ENCODE measurements around the gene AUH.

AUH gene

GRCh38 chr9:91243029-91243428, 118.7 kb downstream of the AUH start:
- no peak overlapping the region for H3K4me3 ChIP-seq (ENCODE audit: low read depth in 1 of 2, low read length in 2 of 2)
- no peaks in the 10 kb centered on the region for H3K27me3 ChIP-seq (ENCODE audit: control insufficient read depth in 1 of 2, insufficient read depth in 2 of 2, low read length in 2 of 2)
- no peak overlapping the region for H3K27ac ChIP-seq (ENCODE audit: low read depth, low read length)
- peaks cover 12% of the 10 kb centered on the region in 2 donors for H3K4me1 ChIP-seq (ENCODE audit: control insufficient read depth in 1 of 2, insufficient read depth in 2 of 2, low read length in 2 of 2)
- H3K36me3 ChIP-seq (ENCODE audit: control insufficient read depth in 1 of 2, insufficient read depth in 2 of 2, low read length in 2 of 2), result no peaks in the 10 kb centered on the region
- H3K9me3 ChIP-seq (ENCODE audit: control insufficient read depth in 1 of 2, low read length in 2 of 2), result no peaks in the 10 kb centered on the region
- no peak overlapping the region for H3K9ac ChIP-seq (ENCODE audit: low read depth in 1 of 2, low read length in 2 of 2)

DNA sequence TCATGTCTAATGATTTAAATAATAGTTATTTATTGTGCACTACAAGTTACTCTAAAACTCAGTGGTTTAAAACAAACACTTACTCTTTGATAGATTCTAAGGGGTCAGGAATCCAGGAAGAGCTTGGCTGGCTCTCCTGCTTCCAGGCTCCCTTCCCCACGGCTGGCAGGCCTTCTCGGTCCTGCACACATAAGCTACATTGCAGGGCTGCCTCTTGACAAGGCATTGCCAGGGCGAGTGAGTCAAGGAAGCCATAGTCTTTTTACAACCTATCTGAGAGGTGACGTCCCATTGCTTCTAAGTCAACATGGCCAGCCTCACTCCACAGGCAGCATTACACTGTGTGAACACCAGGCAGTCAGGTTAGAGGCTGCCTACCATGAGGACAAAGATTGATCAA, 119.8 kb downstream of the AUH start:
- no peak overlapping the region for H3K4me3 ChIP-seq (ENCODE audit: low read depth in 1 of 2, low read length in 2 of 2)
- H3K27ac ChIP-seq (ENCODE audit: low read depth, low read length), result no peak overlapping the region
- no peaks in the 10 kb centered on the region for H3K27me3 ChIP-seq (ENCODE audit: control insufficient read depth in 1 of 2, insufficient read depth in 2 of 2, low read length in 2 of 2)
- H3K4me1 ChIP-seq (ENCODE audit: control insufficient read depth in 1 of 2, insufficient read depth in 2 of 2, low read length in 2 of 2), result peaks cover 12% of the 10 kb centered on the region in 2 donors
- H3K36me3 ChIP-seq (ENCODE audit: control insufficient read depth in 1 of 2, insufficient read depth in 2 of 2, low read length in 2 of 2), result no peaks in the 10 kb centered on the region
- no peaks in the 10 kb centered on the region for H3K9me3 ChIP-seq (ENCODE audit: control insufficient read depth in 1 of 2, low read length in 2 of 2)
- no peak overlapping the region for H3K9ac ChIP-seq (ENCODE audit: low read depth in 1 of 2, low read length in 2 of 2)

DNA sequence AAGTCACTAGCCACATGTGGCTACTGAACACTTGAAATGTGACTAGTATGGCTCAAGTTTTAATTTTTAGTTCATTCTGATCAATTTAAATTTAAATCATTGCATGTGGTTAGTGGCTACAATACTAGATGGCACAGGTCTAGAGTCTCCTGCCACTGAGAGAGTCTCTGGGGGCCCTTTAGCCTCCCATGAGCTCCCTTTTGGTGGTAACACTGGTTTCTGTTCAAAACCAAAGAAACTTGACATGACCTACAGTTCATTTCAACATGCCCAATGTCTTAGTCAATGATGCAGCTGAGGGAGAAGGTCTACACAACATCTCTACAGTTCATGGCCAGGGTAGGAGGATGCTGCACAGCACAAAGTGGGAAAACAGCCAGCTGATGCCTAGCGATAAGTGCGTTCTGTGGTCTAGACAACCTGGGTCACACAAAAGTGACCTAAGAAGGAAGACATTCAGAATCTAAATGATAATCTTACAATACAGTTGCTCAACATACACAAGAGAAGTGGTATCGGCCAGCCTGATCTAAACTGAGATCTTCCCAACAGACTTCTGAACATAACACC, 121.0 kb downstream of the AUH start:
- Histone ChIP-seq H3K9ac (ENCODE audit: low read depth in 1 of 2, low read length in 2 of 2) (no peak overlapping the region), H3K4me1 (ENCODE audit: control insufficient read depth in 1 of 2, insufficient read depth in 2 of 2, low read length in 2 of 2) (peaks cover 2 to 5% of the 10 kb centered on the region in 2 donors), H3K27ac (ENCODE audit: low read depth, low read length) (no peak overlapping the region), H3K36me3 (ENCODE audit: control insufficient read depth in 1 of 2, insufficient read depth in 2 of 2, low read length in 2 of 2) (no peaks in the 10 kb centered on the region), H3K4me3 (ENCODE audit: low read depth in 1 of 2, low read length in 2 of 2) (no peak overlapping the region), H3K27me3 (ENCODE audit: control insufficient read depth in 1 of 2, insufficient read depth in 2 of 2, low read length in 2 of 2) (no peaks in the 10 kb centered on the region), H3K9me3 (ENCODE audit: control insufficient read depth in 1 of 2, low read length in 2 of 2) (no peaks in the 10 kb centered on the region)

- no peaks in the 10 kb centered on the region for H3K27me3 ChIP-seq (ENCODE audit: control insufficient read depth in 1 of 2, insufficient read depth in 2 of 2, low read length in 2 of 2)
- H3K9me3 ChIP-seq (ENCODE audit: control insufficient read depth in 1 of 2, low read length in 2 of 2), result no peaks in the 10 kb centered on the region
- H3K9ac ChIP-seq (ENCODE audit: low read depth in 1 of 2, low read length in 2 of 2), result no peak overlapping the region
- H3K27ac ChIP-seq (ENCODE audit: low read depth, low read length), result no peak overlapping the region
- no peak overlapping the region for H3K4me3 ChIP-seq (ENCODE audit: low read depth in 1 of 2, low read length in 2 of 2)
- no peaks in the 10 kb centered on the region for H3K36me3 ChIP-seq (ENCODE audit: control insufficient read depth in 1 of 2, insufficient read depth in 2 of 2, low read length in 2 of 2)
- H3K4me1 ChIP-seq (ENCODE audit: control insufficient read depth in 1 of 2, insufficient read depth in 2 of 2, low read length in 2 of 2), result no peaks in the 10 kb centered on the region
Observed at GRCh38 chr9:91239367-91240111, 122.2 kb downstream of the AUH start.

DNA sequence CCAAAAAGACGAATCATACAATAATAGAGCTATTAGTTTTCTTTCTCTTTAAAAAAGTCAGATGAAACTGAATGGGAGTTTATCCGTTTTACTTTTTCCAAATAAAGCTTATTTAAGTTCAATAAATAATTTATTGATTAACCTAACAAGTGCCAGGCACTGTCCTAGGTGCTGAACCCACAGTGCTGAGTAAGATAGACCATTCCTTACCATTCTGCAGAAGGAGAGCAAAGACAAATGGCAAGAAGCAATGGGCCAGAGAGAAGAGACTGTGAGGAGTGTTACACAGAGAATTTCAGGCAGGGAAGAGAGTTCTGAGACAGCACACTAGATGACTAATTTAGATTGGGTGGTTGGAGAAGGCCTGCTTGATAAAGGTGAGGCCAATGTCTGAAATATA, 127.2 kb downstream of the AUH start:
- Histone ChIP-seq H3K36me3 (ENCODE audit: control insufficient read depth in 1 of 2, insufficient read depth in 2 of 2, low read length in 2 of 2) (no peaks in the 10 kb centered on the region), H3K4me1 (ENCODE audit: control insufficient read depth in 1 of 2, insufficient read depth in 2 of 2, low read length in 2 of 2) (no peaks in the 10 kb centered on the region), H3K27me3 (ENCODE audit: control insufficient read depth in 1 of 2, insufficient read depth in 2 of 2, low read length in 2 of 2) (no peaks in the 10 kb centered on the region), H3K9me3 (ENCODE audit: control insufficient read depth in 1 of 2, low read length in 2 of 2) (no peaks in the 10 kb centered on the region), H3K4me3 (ENCODE audit: low read depth in 1 of 2, low read length in 2 of 2) (no peak overlapping the region), H3K27ac (ENCODE audit: low read depth, low read length) (no peak overlapping the region), H3K9ac (ENCODE audit: low read depth in 1 of 2, low read length in 2 of 2) (no peak overlapping the region)

DNA sequence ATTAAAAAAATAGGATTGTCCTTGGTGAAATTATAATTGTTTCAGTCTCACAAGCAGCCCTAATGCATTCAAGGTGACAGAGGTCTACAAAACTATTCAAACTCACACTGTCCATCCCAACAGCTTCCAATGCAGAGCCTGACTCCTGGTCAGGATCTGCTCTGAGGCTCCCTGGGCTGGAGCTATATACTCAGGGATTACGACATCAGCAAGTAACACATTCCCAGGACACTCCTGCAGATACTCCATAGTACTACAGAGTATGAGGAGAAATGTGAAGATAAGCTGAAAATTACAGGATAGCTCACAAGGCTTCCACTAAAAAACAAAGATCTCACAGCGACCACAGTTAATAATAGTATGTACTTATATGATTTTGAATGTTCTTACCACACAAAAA, 130.1 kb downstream of the AUH start:
- H3K9ac ChIP-seq (ENCODE audit: low read depth in 1 of 2, low read length in 2 of 2), result no peak overlapping the region
- no peaks in the 10 kb centered on the region for H3K9me3 ChIP-seq (ENCODE audit: control insufficient read depth in 1 of 2, low read length in 2 of 2)
- no peaks in the 10 kb centered on the region for H3K36me3 ChIP-seq (ENCODE audit: control insufficient read depth in 1 of 2, insufficient read depth in 2 of 2, low read length in 2 of 2)
- H3K27ac ChIP-seq (ENCODE audit: low read depth, low read length), result no peak overlapping the region
- H3K27me3 ChIP-seq (ENCODE audit: control insufficient read depth in 1 of 2, insufficient read depth in 2 of 2, low read length in 2 of 2), result no peaks in the 10 kb centered on the region
- no peak overlapping the region for H3K4me3 ChIP-seq (ENCODE audit: low read depth in 1 of 2, low read length in 2 of 2)
- no peaks in the 10 kb centered on the region for H3K4me1 ChIP-seq (ENCODE audit: control insufficient read depth in 1 of 2, insufficient read depth in 2 of 2, low read length in 2 of 2)

DNA sequence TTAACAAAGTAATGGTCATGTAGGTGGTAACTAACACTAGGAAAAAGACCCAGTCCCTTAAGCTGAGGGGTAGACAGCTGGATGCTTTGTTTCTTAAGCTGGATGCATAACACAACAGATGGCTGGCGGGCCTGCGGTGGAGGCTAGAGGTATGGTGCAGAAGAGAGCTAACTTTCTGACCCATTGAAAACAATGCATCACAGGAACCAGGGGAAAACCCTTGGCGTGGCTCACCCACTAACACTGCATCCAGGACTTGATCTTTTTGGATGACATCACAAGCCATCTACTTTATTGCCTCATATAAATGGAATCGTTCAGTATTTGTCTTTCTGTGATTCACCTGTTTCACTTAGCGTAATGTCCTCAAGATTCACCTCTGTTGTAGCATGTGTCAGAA, 138.7 kb downstream of the AUH start:
- Histone ChIP-seq H3K27ac (ENCODE audit: low read depth, low read length) (no peak overlapping the region), H3K9ac (ENCODE audit: low read depth in 1 of 2, low read length in 2 of 2) (no peak overlapping the region), H3K27me3 (ENCODE audit: control insufficient read depth in 1 of 2, insufficient read depth in 2 of 2, low read length in 2 of 2) (no peaks in the 10 kb centered on the region), H3K9me3 (ENCODE audit: control insufficient read depth in 1 of 2, low read length in 2 of 2) (no peaks in the 10 kb centered on the region), H3K4me1 (ENCODE audit: control insufficient read depth in 1 of 2, insufficient read depth in 2 of 2, low read length in 2 of 2) (no peaks in the 10 kb centered on the region), H3K4me3 (ENCODE audit: low read depth in 1 of 2, low read length in 2 of 2) (no peak overlapping the region), H3K36me3 (ENCODE audit: control insufficient read depth in 1 of 2, insufficient read depth in 2 of 2, low read length in 2 of 2) (peaks cover 3 to 13% of the 10 kb centered on the region in 2 donors)

GRCh38 chr9:91222457-91222856, 139.3 kb downstream of the AUH start:
- H3K27ac ChIP-seq (ENCODE audit: low read depth, low read length), result no peak overlapping the region
- no peak overlapping the region for H3K9ac ChIP-seq (ENCODE audit: low read depth in 1 of 2, low read length in 2 of 2)
- no peaks in the 10 kb centered on the region for H3K9me3 ChIP-seq (ENCODE audit: control insufficient read depth in 1 of 2, low read length in 2 of 2)
- H3K4me1 ChIP-seq (ENCODE audit: control insufficient read depth in 1 of 2, insufficient read depth in 2 of 2, low read length in 2 of 2), result no peaks in the 10 kb centered on the region
- no peak overlapping the region for H3K4me3 ChIP-seq (ENCODE audit: low read depth in 1 of 2, low read length in 2 of 2)
- peaks cover 3 to 13% of the 10 kb centered on the region in 2 donors for H3K36me3 ChIP-seq (ENCODE audit: control insufficient read depth in 1 of 2, insufficient read depth in 2 of 2, low read length in 2 of 2)
- H3K27me3 ChIP-seq (ENCODE audit: control insufficient read depth in 1 of 2, insufficient read depth in 2 of 2, low read length in 2 of 2), result no peaks in the 10 kb centered on the region

- no peak overlapping the region for H3K4me3 ChIP-seq (ENCODE audit: low read depth in 1 of 2, low read length in 2 of 2)
- no peak overlapping the region for H3K9ac ChIP-seq (ENCODE audit: low read depth in 1 of 2, low read length in 2 of 2)
- H3K27me3 ChIP-seq (ENCODE audit: control insufficient read depth in 1 of 2, insufficient read depth in 2 of 2, low read length in 2 of 2), result no peaks in the 10 kb centered on the region
- peaks cover 3 to 16% of the 10 kb centered on the region in 2 donors for H3K36me3 ChIP-seq (ENCODE audit: control insufficient read depth in 1 of 2, insufficient read depth in 2 of 2, low read length in 2 of 2)
- H3K9me3 ChIP-seq (ENCODE audit: control insufficient read depth in 1 of 2, low read length in 2 of 2), result no peaks in the 10 kb centered on the region
- H3K4me1 ChIP-seq (ENCODE audit: control insufficient read depth in 1 of 2, insufficient read depth in 2 of 2, low read length in 2 of 2), result no peaks in the 10 kb centered on the region
- no peak overlapping the region for H3K27ac ChIP-seq (ENCODE audit: low read depth, low read length)
Observed at GRCh38 chr9:91221332-91221731, 140.4 kb downstream of the AUH start.

DNA sequence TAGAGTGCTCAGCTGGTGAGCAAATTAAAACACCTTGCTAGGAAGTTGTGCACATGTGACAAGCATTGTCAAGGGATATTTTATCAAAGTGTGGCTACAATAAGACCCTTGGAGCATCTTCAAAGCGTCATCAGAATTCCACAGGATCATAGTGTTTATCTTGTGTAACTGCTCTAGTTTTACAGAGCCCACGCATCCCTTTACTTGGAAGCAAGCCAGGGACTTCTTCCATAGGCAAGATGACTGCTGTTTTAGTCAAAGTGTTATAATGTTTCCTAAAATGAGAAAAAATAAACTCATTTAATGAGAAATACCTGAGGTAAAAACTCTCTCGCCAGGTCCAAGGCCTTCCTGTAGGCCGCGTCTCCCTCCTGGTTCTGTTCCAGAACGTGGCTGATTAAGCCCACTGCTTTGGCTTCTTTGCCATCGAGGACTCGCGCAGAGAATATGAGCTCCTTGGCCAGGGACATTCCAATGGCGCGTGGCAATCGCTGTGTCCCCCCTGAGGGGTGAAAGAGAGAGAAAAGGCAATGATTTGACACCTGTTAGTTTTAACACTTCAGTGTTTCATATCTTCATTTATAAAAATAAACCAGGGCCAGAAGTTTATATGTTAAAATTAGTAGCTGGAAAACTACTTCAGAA, 141.1 kb downstream of the AUH start:
- no peak overlapping the region for H3K27ac ChIP-seq (ENCODE audit: low read depth, low read length)
- no peaks in the 10 kb centered on the region for H3K9me3 ChIP-seq (ENCODE audit: control insufficient read depth in 1 of 2, low read length in 2 of 2)
- no peak overlapping the region for H3K9ac ChIP-seq (ENCODE audit: low read depth in 1 of 2, low read length in 2 of 2)
- no peaks in the 10 kb centered on the region for H3K4me1 ChIP-seq (ENCODE audit: control insufficient read depth in 1 of 2, insufficient read depth in 2 of 2, low read length in 2 of 2)
- no peaks in the 10 kb centered on the region for H3K27me3 ChIP-seq (ENCODE audit: control insufficient read depth in 1 of 2, insufficient read depth in 2 of 2, low read length in 2 of 2)
- H3K4me3 ChIP-seq (ENCODE audit: low read depth in 1 of 2, low read length in 2 of 2), result no peak overlapping the region
- H3K36me3 ChIP-seq (ENCODE audit: control insufficient read depth in 1 of 2, insufficient read depth in 2 of 2, low read length in 2 of 2), result peaks cover 3 to 16% of the 10 kb centered on the region in 2 donors
